Panc1 (cell line): ENCODE data around the gene TP53BP2. TPM values are rescaled to one million over a fixed set of nuclear protein-coding genes. Genes with fewer than 3 reads are reported as not detected.

Experiments
- ATAC-seq: fragments of 200-7000 bp; cut with Tn5 transposase; 2 replicates; pipeline ENCODE4 v1.9.1; 2020; ENCODE audit warnings: mild to moderate bottlenecking, moderate library complexity
- BruUV-seq: library from RNA; stranded (reverse); fragments of 400-500 nt; replicated peaks from 2 replicates; lab custom pipeline; 2021; lab: Mats Ljungman, UMichigan
- CTCF ChIA-PET: fragments of 300-600 bp; sonication (Branson Sonifier 250); formaldehyde crosslinking; loops from one replicate; lab custom pipeline; 2022; ENCODE audit warnings: antibody characterized with exemption; lab: Charles Lee
- POLR2A ChIA-PET: fragments of 300-600 bp; sonication (Branson Sonifier 250); formaldehyde crosslinking; loops from one replicate; lab custom pipeline; 2022; ENCODE audit warnings: antibody characterized with exemption; lab: Charles Lee
- DNase-seq: peaks from one replicate; pipeline ENCODE4 v3.0.0-alpha.2; 2010; ENCODE audit warnings: low read depth, low spot score
- H3K27ac ChIP-seq: 2 replicates; pipeline ENCODE4 v1.5.1; 2011; ENCODE audit warnings: mild to moderate bottlenecking, low read length, inconsistent platforms
- H3K27me3 ChIP-seq: fragments of 200-500 bp; sonication (Bioruptor generic); 2 replicates; pipeline ENCODE4 v1.6.0; 2014; ENCODE audit warnings: low read length, inconsistent platforms; ENCODE audit not compliant: control insufficient read depth, insufficient read depth
- H3K36me3 ChIP-seq: fragments of 200-500 bp; sonication (Bioruptor generic); 2 replicates; pipeline ENCODE4 v1.5.1; 2014; ENCODE audit warnings: inconsistent platforms, mild to moderate bottlenecking, low read length, moderate library complexity; ENCODE audit not compliant: control insufficient read depth, insufficient read depth
- H3K4me1 ChIP-seq: 2 replicates; pipeline ENCODE4 v1.5.1; 2011; ENCODE audit warnings: inconsistent platforms, mild to moderate bottlenecking, low read length, moderate library complexity; ENCODE audit not compliant: control insufficient read depth, insufficient read depth
- H3K4me3 ChIP-seq, 2 experiments: 2 replicates each; pipeline ENCODE4 v1.5.1; 2011 to 2012; ENCODE audit warnings: low read depth in 2 of 2, low read length in 2 of 2, mild to moderate bottlenecking in 2 of 2, inconsistent platforms in 1 of 2, moderate library complexity in 1 of 2
- H3K9me3 ChIP-seq: fragments of 200-500 bp; sonication (Bioruptor generic); 2 replicates; pipeline ENCODE4 v1.5.1; 2014; ENCODE audit warnings: low read depth, mild to moderate bottlenecking, inconsistent platforms, low read length, moderate library complexity; ENCODE audit not compliant: control insufficient read depth, insufficient read depth
- POLR2AphosphoS5 ChIP-seq: IDR thresholded peaks from 2 replicates; pipeline ENCODE4 v1.6.1; 2012; ENCODE audit warnings: mild to moderate bottlenecking, low read depth, low read length, moderate library complexity
- SIN3A ChIP-seq: IDR thresholded peaks from 2 replicates; pipeline ENCODE4 v1.6.1; 2012; ENCODE audit warnings: low read depth, mild to moderate bottlenecking, low read length, moderate library complexity, borderline replicate concordance; ENCODE audit not compliant: insufficient read depth
- TCF7L2 ChIP-seq: IDR thresholded peaks from 2 replicates; pipeline ENCODE4 v1.6.1; 2011; ENCODE audit warnings: mild to moderate bottlenecking, low read depth, low read length, inconsistent platforms
- in situ Hi-C: cut with HindIII; loops from 2 replicates; pipeline ENCODE4 v1.10.0; 2016; ENCODE audit warnings: low sequenced_read_pairs, low pct_unique_long_range_greater_than_20kb
- intact Hi-C: fragments of 100-400 bp; cut with micrococcal nuclease; formaldehyde crosslinking; loops from one replicate; pipeline ENCODE4 v1.10.0; 2022; ENCODE audit not compliant: unreplicated experiment
- total RNA-seq: library from RNA; stranded (reverse); gene quantifications from one replicate; pipeline ENCODE4 v1.2.1, GENCODE V29; 2021; ENCODE audit not compliant: unreplicated experiment
- TF ChIP-seq, protein P1 (sequence below), 2 experiments: IDR thresholded peaks; 2 replicates each; pipeline ENCODE4 v1.6.1; 2011 to 2012; ENCODE audit warnings: low read depth in 2 of 2, control low read depth in 1 of 2, low read length in 1 of 2, mild to moderate bottlenecking in 1 of 2, moderate library complexity in 1 of 2; ENCODE audit not compliant: insufficient read depth in 1 of 2
- TF ChIP-seq, protein P2 (sequence below): fragments of 450-650 bp; IDR thresholded peaks from 2 replicates; pipeline ENCODE4 v1.5.1; 2017; ENCODE audit warnings: mild to moderate bottlenecking

Gene TP53BP2
- total RNA-seq, 1 experiment from 2014 or later, result 51.4 TPM

DNA sequence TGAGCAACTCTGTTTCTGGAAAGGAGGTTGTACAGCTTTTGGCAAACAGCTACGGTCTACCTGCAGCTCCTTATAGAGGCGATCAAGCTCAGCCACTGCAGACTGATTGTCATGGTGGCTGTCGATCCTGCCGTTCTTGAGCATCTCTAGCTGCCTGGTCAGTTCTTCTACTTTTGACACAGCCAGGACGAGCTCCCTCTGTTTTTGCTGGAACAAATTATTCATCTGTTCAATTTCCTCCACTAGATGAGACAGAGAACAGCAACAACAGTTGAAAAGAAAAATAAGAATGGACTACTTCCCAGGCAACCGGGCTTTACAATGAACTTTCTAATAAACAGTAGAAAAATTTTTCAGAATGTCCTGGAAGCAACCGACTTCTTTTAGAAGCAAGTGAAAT, 42.5 kb downstream of the TP53BP2 start:
- Histone ChIP-seq H3K4me3 (no peak overlapping the region), H3K4me1 (no peaks in the 10 kb centered on the region), H3K27me3 (no peaks in the 10 kb centered on the region), H3K36me3 (peaks cover 41% of the 10 kb centered on the region), H3K9me3 (peaks cover 7% of the 10 kb centered on the region; the same call in 1 of the 2 replicates), H3K27ac (no peak overlapping the region)
- DNase-seq (no peak), ATAC-seq (no peak)
- POLR2A ChIA-PET, result no interaction called here
- TF ChIP-seq, protein P1, sequence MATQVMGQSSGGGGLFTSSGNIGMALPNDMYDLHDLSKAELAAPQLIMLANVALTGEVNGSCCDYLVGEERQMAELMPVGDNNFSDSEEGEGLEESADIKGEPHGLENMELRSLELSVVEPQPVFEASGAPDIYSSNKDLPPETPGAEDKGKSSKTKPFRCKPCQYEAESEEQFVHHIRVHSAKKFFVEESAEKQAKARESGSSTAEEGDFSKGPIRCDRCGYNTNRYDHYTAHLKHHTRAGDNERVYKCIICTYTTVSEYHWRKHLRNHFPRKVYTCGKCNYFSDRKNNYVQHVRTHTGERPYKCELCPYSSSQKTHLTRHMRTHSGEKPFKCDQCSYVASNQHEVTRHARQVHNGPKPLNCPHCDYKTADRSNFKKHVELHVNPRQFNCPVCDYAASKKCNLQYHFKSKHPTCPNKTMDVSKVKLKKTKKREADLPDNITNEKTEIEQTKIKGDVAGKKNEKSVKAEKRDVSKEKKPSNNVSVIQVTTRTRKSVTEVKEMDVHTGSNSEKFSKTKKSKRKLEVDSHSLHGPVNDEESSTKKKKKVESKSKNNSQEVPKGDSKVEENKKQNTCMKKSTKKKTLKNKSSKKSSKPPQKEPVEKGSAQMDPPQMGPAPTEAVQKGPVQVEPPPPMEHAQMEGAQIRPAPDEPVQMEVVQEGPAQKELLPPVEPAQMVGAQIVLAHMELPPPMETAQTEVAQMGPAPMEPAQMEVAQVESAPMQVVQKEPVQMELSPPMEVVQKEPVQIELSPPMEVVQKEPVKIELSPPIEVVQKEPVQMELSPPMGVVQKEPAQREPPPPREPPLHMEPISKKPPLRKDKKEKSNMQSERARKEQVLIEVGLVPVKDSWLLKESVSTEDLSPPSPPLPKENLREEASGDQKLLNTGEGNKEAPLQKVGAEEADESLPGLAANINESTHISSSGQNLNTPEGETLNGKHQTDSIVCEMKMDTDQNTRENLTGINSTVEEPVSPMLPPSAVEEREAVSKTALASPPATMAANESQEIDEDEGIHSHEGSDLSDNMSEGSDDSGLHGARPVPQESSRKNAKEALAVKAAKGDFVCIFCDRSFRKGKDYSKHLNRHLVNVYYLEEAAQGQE (IDR thresholded peaks at IDR 0.05; ENCODE audit: insufficient read depth in 1 of 2, low read depth in 2 of 2, low read length in 1 of 2), result no peak
- TF ChIP-seq, protein P2, sequence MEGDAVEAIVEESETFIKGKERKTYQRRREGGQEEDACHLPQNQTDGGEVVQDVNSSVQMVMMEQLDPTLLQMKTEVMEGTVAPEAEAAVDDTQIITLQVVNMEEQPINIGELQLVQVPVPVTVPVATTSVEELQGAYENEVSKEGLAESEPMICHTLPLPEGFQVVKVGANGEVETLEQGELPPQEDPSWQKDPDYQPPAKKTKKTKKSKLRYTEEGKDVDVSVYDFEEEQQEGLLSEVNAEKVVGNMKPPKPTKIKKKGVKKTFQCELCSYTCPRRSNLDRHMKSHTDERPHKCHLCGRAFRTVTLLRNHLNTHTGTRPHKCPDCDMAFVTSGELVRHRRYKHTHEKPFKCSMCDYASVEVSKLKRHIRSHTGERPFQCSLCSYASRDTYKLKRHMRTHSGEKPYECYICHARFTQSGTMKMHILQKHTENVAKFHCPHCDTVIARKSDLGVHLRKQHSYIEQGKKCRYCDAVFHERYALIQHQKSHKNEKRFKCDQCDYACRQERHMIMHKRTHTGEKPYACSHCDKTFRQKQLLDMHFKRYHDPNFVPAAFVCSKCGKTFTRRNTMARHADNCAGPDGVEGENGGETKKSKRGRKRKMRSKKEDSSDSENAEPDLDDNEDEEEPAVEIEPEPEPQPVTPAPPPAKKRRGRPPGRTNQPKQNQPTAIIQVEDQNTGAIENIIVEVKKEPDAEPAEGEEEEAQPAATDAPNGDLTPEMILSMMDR, result no peak
- no peak for TF ChIP-seq SIN3A
- no peak for TF ChIP-seq POLR2AphosphoS5
- no peak for TF ChIP-seq TCF7L2
- no TSS peak for BruUV-seq
- in situ Hi-C loops (no loop called here), intact Hi-C loops (no loop called here)
- CTCF ChIA-PET, result no interaction called here

DNA sequence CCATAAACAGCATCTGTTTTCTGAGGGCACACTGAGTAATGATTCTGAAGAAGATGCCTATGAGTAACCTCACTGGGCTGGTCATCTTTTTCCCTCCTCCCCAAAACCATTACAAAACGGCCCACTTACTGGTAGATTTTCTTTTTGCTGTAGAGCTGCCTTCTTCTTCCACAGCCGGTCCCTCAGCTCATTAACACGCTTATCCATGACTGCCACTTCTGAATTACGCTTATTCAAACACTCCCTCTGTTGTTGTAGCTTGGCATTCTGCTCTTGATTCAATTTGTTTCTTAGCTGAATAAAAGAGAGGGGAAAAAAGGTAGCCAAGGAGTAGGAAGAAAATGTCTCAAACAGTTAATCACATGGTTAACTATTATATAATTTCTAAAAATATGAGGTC, 43.1 kb downstream of the TP53BP2 start:
- POLR2A ChIA-PET, result interaction anchor here (0.6 kb wide), 1 partner anchor 1688 kb away, joined by 7 read pairs; no protein-coding TSS in a partner anchor
- H3K4me3 ChIP-seq, result no peak overlapping the region
- CTCF ChIA-PET, result no interaction called here

More for the DNA sequence above, 43.1 kb downstream of the TP53BP2 start:
- intact Hi-C loops, result no loop called here
- H3K9me3 ChIP-seq, result 0 out of 2 replicates have a peak, but pooled peaks cover under 1% of the 10 kb centered on the region
- no peaks in the 10 kb centered on the region for H3K4me1 ChIP-seq
- DNase-seq, result no peak
- H3K36me3 ChIP-seq, result peaks cover 38% of the 10 kb centered on the region
- in situ Hi-C loops, result no loop called here
- no peaks in the 10 kb centered on the region for H3K27me3 ChIP-seq
- ATAC-seq, result no peak
- TF ChIP-seq, protein P2, result no peak
- no peak for TF ChIP-seq POLR2AphosphoS5
- TF ChIP-seq, protein P1 (IDR thresholded peaks at IDR 0.05; ENCODE audit: insufficient read depth in 1 of 2, low read depth in 2 of 2, low read length in 1 of 2), result no peak
- TF ChIP-seq TCF7L2, result no peak
- TF ChIP-seq SIN3A, result no peak
- no TSS peak for BruUV-seq
- no peak overlapping the region for H3K27ac ChIP-seq
